H1 (cell line): ENCODE data around the gene FGFBP2. TPM values are rescaled to one million over a fixed set of nuclear protein-coding genes. Genes with fewer than 3 reads are reported as not detected.

Source experiments
- CTCF ChIA-PET: fragments of 300-600 bp; sonication (Branson Sonifier 250); formaldehyde crosslinking; loops from one replicate; lab custom pipeline; 2021; ENCODE audit not compliant: partially characterized antibody; lab: Charles Lee
- POLR2A ChIA-PET: fragments of 300-600 bp; sonication (Branson Sonifier 250); formaldehyde crosslinking; loops from one replicate; lab custom pipeline; 2021; ENCODE audit warnings: inconsistent platforms; ENCODE audit not compliant: partially characterized antibody; lab: Charles Lee
- DNase-seq, 2 experiments: peaks; one replicate each; pipeline versions ENCODE4 v3.0.0 to v3.0.0-alpha.2; 2010 to 2022; ENCODE audit warnings: low spot score in 2 of 2, low read depth in 1 of 2, mixed read lengths in 1 of 2
- FAIRE-seq: peaks from 2 replicates; lab custom pipeline; 2011; peaks lifted over from hg19 to GRCh38; lab: Jason Lieb, UNC
- H2AFZ ChIP-seq: 2 replicates; pipeline ENCODE4 v1.8.1; 2012; ENCODE audit warnings: low read length, inconsistent platforms
- H2AK5ac ChIP-seq: 2 replicates; pipeline ENCODE4 v1.6.1; 2013; ENCODE audit warnings: low read depth, low read length
- H2BK120ac ChIP-seq: replicated peaks from 2 replicates; pipeline ENCODE3; 2013; ENCODE audit warnings: low read depth, low read length, inconsistent platforms
- H2BK12ac ChIP-seq: 2 replicates; pipeline ENCODE4 v1.6.1; 2013; ENCODE audit warnings: low read depth, low read length
- H2BK15ac ChIP-seq: 2 replicates; pipeline ENCODE4 v1.6.1; 2013; ENCODE audit warnings: low read length
- H2BK20ac ChIP-seq: 2 replicates; pipeline ENCODE4 v1.6.1; 2013; ENCODE audit warnings: low read length
- H2BK5ac ChIP-seq: 2 replicates; pipeline ENCODE4 v1.6.1; 2013; ENCODE audit warnings: low read depth, low read length
- H3K14ac ChIP-seq: 2 replicates; pipeline ENCODE4 v1.6.1; 2013; ENCODE audit warnings: inconsistent platforms; ENCODE audit not compliant: insufficient read length
- H3K18ac ChIP-seq: 2 replicates; pipeline ENCODE4 v1.6.1; 2013; ENCODE audit warnings: low read length; ENCODE audit errors: extremely low read depth
- H3K23ac ChIP-seq: 2 replicates; pipeline ENCODE4 v1.6.1; 2013; ENCODE audit warnings: inconsistent platforms; ENCODE audit not compliant: insufficient read length
- H3K23me2 ChIP-seq: 2 replicates; pipeline ENCODE4 v1.6.1; 2013; ENCODE audit warnings: low read depth, low read length
- H3K27ac ChIP-seq: 2 replicates; pipeline ENCODE4 v1.6.1; 2011; ENCODE audit warnings: low read depth, low read length, inconsistent platforms
- H3K27me3 ChIP-seq, 4 experiments: replicated peaks in 1 of 4; 1 replicate in 1 of 4; 2 replicates in 3 of 4; pipeline versions ENCODE4 v1.6.1 to v1.8.1; 2011 to 2013; ENCODE audit warnings: low read length in 3 of 4, mild to moderate bottlenecking in 3 of 4, inconsistent platforms in 2 of 4, mixed read lengths in 2 of 4, moderate library complexity in 1 of 4; ENCODE audit not compliant: control insufficient read depth in 3 of 4, insufficient read depth in 3 of 4; ENCODE audit errors: extremely low read depth in 1 of 4
- H3K36me3 ChIP-seq, 4 experiments: 2 replicates each; pipeline versions ENCODE4 v1.6.1 to v1.8.1; 2011 to 2013; ENCODE audit warnings: mild to moderate bottlenecking in 4 of 4, low read length in 3 of 4, moderate library complexity in 2 of 4, control low read depth in 1 of 4, inconsistent platforms in 1 of 4; ENCODE audit not compliant: insufficient read depth in 4 of 4, control insufficient read depth in 2 of 4
- H3K4ac ChIP-seq: replicated peaks from 2 replicates; pipeline ENCODE3; 2013; ENCODE audit warnings: low read length, low read depth, mixed read lengths, inconsistent platforms; ENCODE audit not compliant: insufficient read length
- H3K4me1 ChIP-seq, 4 experiments: replicated peaks in 1 of 4; 1 replicate in 1 of 4; 2 replicates in 3 of 4; pipeline versions ENCODE4 v1.6.1 to v1.8.1; 2011 to 2013; ENCODE audit warnings: low read length in 3 of 4, inconsistent platforms in 2 of 4, mixed read lengths in 1 of 4; ENCODE audit not compliant: insufficient read depth in 4 of 4, control insufficient read depth in 3 of 4
- H3K4me2 ChIP-seq, 2 experiments: 2 replicates each; pipeline versions ENCODE4 v1.6.1 to v1.8.1; 2011 to 2013; ENCODE audit warnings: low read depth in 2 of 2, low read length in 2 of 2, control low read depth in 1 of 2, inconsistent platforms in 1 of 2, mild to moderate bottlenecking in 1 of 2; ENCODE audit not compliant: insufficient read depth in 1 of 2
- H3K4me3 ChIP-seq, 4 experiments: fragments of 200-600, 300-600 bp in 1 of 4; sonication (generic), shearing (Covaris generic), sonication (Bioruptor Twin) in 1 of 4; 2 replicates each; pipeline versions ENCODE4 v1.5.1 to v1.8.1; 2011 to 2016; ENCODE audit warnings: low read length in 4 of 4, low read depth in 3 of 4, control low read depth in 2 of 4, inconsistent platforms in 2 of 4, mild to moderate bottlenecking in 2 of 4, mixed read lengths in 1 of 4, moderate library complexity in 1 of 4; ENCODE audit not compliant: insufficient read depth in 2 of 4; ENCODE audit errors: extremely low read depth in 1 of 4
- H3K56ac ChIP-seq: replicated peaks from 2 replicates; pipeline ENCODE3; 2013; ENCODE audit warnings: low read depth, mild to moderate bottlenecking, mixed read lengths, low read length, inconsistent platforms; ENCODE audit not compliant: insufficient read length
- H3K79me1 ChIP-seq: 2 replicates; pipeline ENCODE4 v1.6.1; 2013; ENCODE audit warnings: low read depth, low read length, control low read depth
- H3K79me2 ChIP-seq, 2 experiments: 2 replicates each; pipeline versions ENCODE4 v1.6.1 to v1.8.1; 2012 to 2013; ENCODE audit warnings: low read length in 2 of 2, mild to moderate bottlenecking in 2 of 2, inconsistent platforms in 1 of 2; ENCODE audit not compliant: insufficient read depth in 2 of 2, control insufficient read depth in 1 of 2
- H3K9ac ChIP-seq, 4 experiments: replicated peaks in 1 of 4; 1 replicate in 1 of 4; 2 replicates in 3 of 4; pipeline versions ENCODE4 v1.6.1 to v1.8.1; 2011 to 2013; ENCODE audit warnings: low read depth in 3 of 4, low read length in 3 of 4, control low read depth in 2 of 4, mild to moderate bottlenecking in 2 of 4, moderate library complexity in 2 of 4, inconsistent platforms in 1 of 4; ENCODE audit errors: extremely low read depth in 1 of 4
- H3K9me3 ChIP-seq, 2 experiments: 2 replicates each; pipeline versions ENCODE4 v1.6.1 to v1.8.1; 2012 to 2013; ENCODE audit warnings: mild to moderate bottlenecking in 2 of 2, moderate library complexity in 2 of 2, control low read depth in 1 of 2, inconsistent platforms in 1 of 2, low read depth in 1 of 2, low read length in 1 of 2, mixed read lengths in 1 of 2; ENCODE audit not compliant: insufficient read depth in 2 of 2
- H4K20me1 ChIP-seq, 2 experiments: replicated peaks in 1 of 2; 2 replicates each; pipeline versions ENCODE3 to v1.8.1; 2011 to 2013; ENCODE audit warnings: inconsistent platforms in 2 of 2, low read length in 2 of 2, mild to moderate bottlenecking in 1 of 2; ENCODE audit not compliant: insufficient read depth in 2 of 2, control insufficient read depth in 1 of 2
- H4K5ac ChIP-seq: 2 replicates; pipeline ENCODE4 v1.6.1; 2013; ENCODE audit warnings: low read length, low read depth, mixed read lengths, inconsistent platforms; ENCODE audit not compliant: insufficient read length
- H4K8ac ChIP-seq: 2 replicates; pipeline ENCODE4 v1.8.0; 2013; ENCODE audit warnings: mild to moderate bottlenecking, moderate library complexity, low read length, inconsistent platforms; ENCODE audit not compliant: insufficient read depth; ENCODE audit errors: extremely low read depth
- H4K91ac ChIP-seq: replicated peaks from 2 replicates; pipeline ENCODE3; 2013; ENCODE audit warnings: low read length, mixed read lengths, inconsistent platforms; ENCODE audit not compliant: insufficient read length
- CBX5 ChIP-seq: fragments of 300-800, 300-1000 bp; sonication (generic); IDR thresholded peaks from 2 replicates; pipeline ENCODE4 v1.7.1; 2016; ENCODE audit warnings: antibody characterized with exemption, low read length, low read depth
- CHD1 ChIP-seq: IDR thresholded peaks from 2 replicates; pipeline ENCODE4 v1.6.1; 2012; ENCODE audit warnings: low read depth, low read length, improper control_type of control experiment
- FOSL1 ChIP-seq: IDR thresholded peaks from 2 replicates; pipeline ENCODE4 v1.6.1; 2011; ENCODE audit warnings: mild to moderate bottlenecking, low read depth, low read length, moderate library complexity; ENCODE audit not compliant: insufficient read depth
- HDAC2 ChIP-seq, 2 experiments: fragments of 300-600 bp in 1 of 2; sonication (generic) in 1 of 2; IDR thresholded peaks; 2 replicates each; pipeline ENCODE4 v1.6.1; 2011 to 2012; ENCODE audit warnings: low read depth in 2 of 2, low read length in 2 of 2, mild to moderate bottlenecking in 2 of 2, moderate library complexity in 2 of 2, borderline replicate concordance in 1 of 2, inconsistent platforms in 1 of 2
- PHF8 ChIP-seq: fragments of 200-600 bp; sonication (generic); conservative IDR thresholded peaks from 2 replicates; pipeline ENCODE4 v1.7.1; 2012; ENCODE audit warnings: low read depth, mild to moderate bottlenecking, inconsistent platforms, low read length, moderate library complexity
- POLR2AphosphoS5 ChIP-seq: IDR thresholded peaks from 2 replicates; pipeline ENCODE4 v1.6.1; 2011; ENCODE audit warnings: low read depth, low read length
- RAD21 ChIP-seq, 2 experiments: IDR thresholded peaks in 1 of 2; conservative IDR thresholded peaks in 1 of 2; 2 replicates each; pipeline ENCODE4 v1.6.1; 2011; ENCODE audit warnings: low read depth in 2 of 2, low read length in 2 of 2, improper control_type of control experiment in 1 of 2, inconsistent platforms in 1 of 2, mild to moderate bottlenecking in 1 of 2, moderate library complexity in 1 of 2
- SRF ChIP-seq: IDR thresholded peaks from 2 replicates; pipeline ENCODE4 v1.6.1; 2011; ENCODE audit warnings: mild to moderate bottlenecking, low read depth, low read length, moderate library complexity
- TAF1 ChIP-seq: IDR thresholded peaks from 2 replicates; pipeline ENCODE4 v1.6.1; 2011; ENCODE audit warnings: mild to moderate bottlenecking, low read depth, low read length
- TBP ChIP-seq: IDR thresholded peaks from 2 replicates; pipeline ENCODE4 v1.6.1; 2011; ENCODE audit warnings: low read depth, low read length, improper control_type of control experiment
- TCF12 ChIP-seq: IDR thresholded peaks from 2 replicates; pipeline ENCODE4 v1.6.1; 2011; ENCODE audit warnings: low read depth, mild to moderate bottlenecking, low read length
- WGBS, 2 experiments: shearing (Covaris generic) in 1 of 2; methylation state at CpG; one replicate each; pipeline versions ENCODE4 v1.1.6 to v1.1.7; 2013 to 2015; ENCODE audit warnings: low lambda C conversion rate in 2 of 2, mixed read lengths in 2 of 2, inconsistent platforms in 1 of 2, low coverage in 1 of 2, missing lambda C conversion rate in 1 of 2; ENCODE audit not compliant: insufficient replicate concordance in 2 of 2, insufficient coverage in 1 of 2, insufficient read length in 1 of 2; ENCODE audit errors: extremely low coverage in 1 of 2, missing lambda C conversion rate in 1 of 2; 5-methylcytosine and 5-hydroxymethylcytosine counted together
- polyA plus RNA-seq, 7 experiments: library from polyadenylated mRNA; depleted of rRNA in 3 of 7; stranded (reverse) in 5 of 7; unstranded in 2 of 7; fragments of >200 nt in 5 of 7; fragments of 200-250 nt in 2 of 7; gene quantifications; 1 replicate in 5 of 7; 2 replicates in 1 of 7; 4 replicates in 1 of 7; pipeline versions ENCODE4 v1.2.1 to v1.2.3, GENCODE V29; 2011 to 2013; ENCODE audit warnings: missing spikeins in 2 of 7, mixed read lengths in 2 of 7
- total RNA-seq: library from RNA; stranded (reverse); fragmentation: NEBNext Ultra II Directional; extraction: Animal tissue kit (Norgen Biotek cat#: 25700); gene quantifications from 2 replicates; pipeline ENCODE4 v1.2.1, GENCODE V29; 2021

FGFBP2 gene
- total and polyA plus RNA-seq, 2 of the 8 experiments (the other 6 are each of a cell fraction or from before 2014, with no cell fraction given): 0.15 TPM; not detected in 1

GRCh38 chr4:15913631-15913970 lies 49.4 kb downstream of the FGFBP2 start:
- POLR2A ChIA-PET: no interaction called here
- H4K8ac ChIP-seq: no peak overlapping the region
- no peak overlapping the region for H2BK120ac ChIP-seq
- H2BK5ac ChIP-seq: no peak overlapping the region
- FAIRE-seq (no peak), DNase-seq (no peak)
- no peak overlapping the region for H2BK12ac ChIP-seq
- CTCF ChIA-PET: interaction anchor here (0.5 to 1.3 kb wide), 5 partner anchors 9 to 1044 kb away, joined by 3 to 5 read pairs (median 3); no protein-coding TSS in a partner anchor
- no peaks in the 10 kb centered on the region for H3K79me2 ChIP-seq
- 88% methylated on average over 2 of the region's 2 CpGs; no CpG with 5 or more reads in 1 of the 2 experiments for WGBS, 2 experiments
- H4K20me1 ChIP-seq: no peaks in the 10 kb centered on the region
- H3K4me3 ChIP-seq: no peak overlapping the region
- TF ChIP-seq TBP (no peak), POLR2AphosphoS5 (no peak), TAF1 (no peak), SRF (no peak), CHD1 (no peak), FOSL1 (no peak), PHF8 (no peak), RAD21 (IDR thresholded peaks at IDR 0.05 in 1 of 2, conservative IDR thresholded peaks at IDR 0.05 in 1 of 2; ENCODE audit: low read depth in 2 of 2, low read length in 2 of 2) (no peak), CBX5 (no peak), TCF12 (no peak), HDAC2 (IDR thresholded peaks at IDR 0.05; ENCODE audit: borderline replicate concordance in 1 of 2, low read depth in 2 of 2, low read length in 2 of 2) (no peak)
- TF ChIP-seq, all 59 proteins: peak for 0
- no peak overlapping the region for H3K9ac ChIP-seq
- H3K27me3 ChIP-seq: no peaks in the 10 kb centered on the region; a peak in 1 of 7 replicates
- no peaks in the 10 kb centered on the region for H3K36me3 ChIP-seq
- no peak overlapping the region for H2BK15ac ChIP-seq
- H3K79me1 ChIP-seq: no peaks in the 10 kb centered on the region
- H4K91ac ChIP-seq: no peak overlapping the region
- H3K56ac ChIP-seq: no peak overlapping the region
- H2AK5ac ChIP-seq: no peak overlapping the region
- no peak overlapping the region for H3K4me2 ChIP-seq
- H3K9me3 ChIP-seq: peaks cover 0 to 6% of the 10 kb centered on the region in 2 experiments; a peak in 1 of 4 replicates
- H3K27ac ChIP-seq: no peak overlapping the region
- no peak overlapping the region for H4K5ac ChIP-seq
- H3K4me1 ChIP-seq: no peaks in the 10 kb centered on the region
- no peak overlapping the region for H2AFZ ChIP-seq
- no peak overlapping the region for H3K23ac ChIP-seq
- no peak overlapping the region for H3K14ac ChIP-seq
- H3K4ac ChIP-seq: no peak overlapping the region
- H3K18ac ChIP-seq: no peak overlapping the region
- no peak overlapping the region for H2BK20ac ChIP-seq
- H3K23me2 ChIP-seq: no peaks in the 10 kb centered on the region
